HG03095 (cell line): ENCODE data around the gene BMPR1A.
A peak's percentile ranks its signal among the peaks of the same experiment; 100 is the strongest.

Source experiments
- ATAC-seq: cut with Tn5 transposase; IDR thresholded peaks from one replicate; pipeline ENCODE4 v1.9.1; 2021; ENCODE audit warnings: moderate library complexity; ENCODE audit not compliant: unreplicated experiment

The BMPR1A gene

DNA sequence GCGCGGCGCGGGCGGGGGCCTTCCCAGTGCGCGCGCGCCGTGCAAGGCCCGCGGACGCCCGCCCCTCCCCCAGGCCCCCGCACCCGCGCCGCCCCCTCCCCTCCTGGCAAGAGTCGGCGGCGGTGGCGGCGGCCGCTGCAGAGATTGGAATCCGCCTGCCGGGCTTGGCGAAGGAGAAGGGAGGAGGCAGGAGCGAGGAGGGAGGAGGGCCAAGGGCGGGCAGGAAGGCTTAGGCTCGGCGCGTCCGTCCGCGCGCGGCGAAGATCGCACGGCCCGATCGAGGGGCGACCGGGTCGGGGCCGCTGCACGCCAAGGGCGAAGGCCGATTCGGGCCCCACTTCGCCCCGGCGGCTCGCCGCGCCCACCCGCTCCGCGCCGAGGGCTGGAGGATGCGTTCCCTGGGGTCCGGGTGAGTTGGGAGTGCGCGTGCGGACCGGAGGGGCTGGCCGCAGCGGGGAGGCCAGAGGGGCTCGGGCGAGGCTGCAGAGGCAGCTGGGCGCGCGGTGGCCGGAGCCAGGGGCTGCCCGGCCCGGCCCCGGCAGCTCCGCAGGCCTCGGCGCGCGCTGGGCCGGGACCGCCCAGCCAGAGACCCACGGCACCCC, at the start of gene BMPR1A:
Gene BMPR1A (plus strand): TSS at position 109 of the 602 bp plus-strand sequence. CDS start 119,400 bp downstream, outside the sequence.
- ATAC-seq, result peak; percentile 24

GRCh38 chr10:86706977-86707376, 49.4 kb upstream of the BMPR1A start:
- no peak for ATAC-seq

DNA sequence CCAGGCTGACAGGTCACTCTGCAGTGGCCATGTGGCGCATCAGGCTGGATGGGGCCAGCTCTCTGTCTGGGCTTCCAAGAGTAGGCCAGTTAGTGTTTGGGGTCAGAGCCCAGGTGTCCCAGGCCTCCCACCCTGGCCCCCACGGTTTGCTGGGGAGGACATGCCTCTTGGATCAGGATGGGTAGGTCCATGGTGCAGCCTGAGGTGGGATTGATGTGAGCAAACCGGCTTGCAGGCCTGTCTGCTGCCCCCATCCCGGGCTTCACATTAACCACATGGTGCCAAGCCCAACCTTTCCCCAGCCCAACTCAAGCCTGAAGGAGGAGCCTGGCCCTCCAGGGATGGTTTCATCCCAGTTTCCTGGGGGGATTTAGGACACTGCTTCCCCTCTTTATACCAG, 48.9 kb upstream of the BMPR1A start:
- ATAC-seq, result no peak

- no peak for ATAC-seq
Observed at GRCh38 chr10:86708068-86708782, 48.2 kb upstream of the BMPR1A start.

DNA sequence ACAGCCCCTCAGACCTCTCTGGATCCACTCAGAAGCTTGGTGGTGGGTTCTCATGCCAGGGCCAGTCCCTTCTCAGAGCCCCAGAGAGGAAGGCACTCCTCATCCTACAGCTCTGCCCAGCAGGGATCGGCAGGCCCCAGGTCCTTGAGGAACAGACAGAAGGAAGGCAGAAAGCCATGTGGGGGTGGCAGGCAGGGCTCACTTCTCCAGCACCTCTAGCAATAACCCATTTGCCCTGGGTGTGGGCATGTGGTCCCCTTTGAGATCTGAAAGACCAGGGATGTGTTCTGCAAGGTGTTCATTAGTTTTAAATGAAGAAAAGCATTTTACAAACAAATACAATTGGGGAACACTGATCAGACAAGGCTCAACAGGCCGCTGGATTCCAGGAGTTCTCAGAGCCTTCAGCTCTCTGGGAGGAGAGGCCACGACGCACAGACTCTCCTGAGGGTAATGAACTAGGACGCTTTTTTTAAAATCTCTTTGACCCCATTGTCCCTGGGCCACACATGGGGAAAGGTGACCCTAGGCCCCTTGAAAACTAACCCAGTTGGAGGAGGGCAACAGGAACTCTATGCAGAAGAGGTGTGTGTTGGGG, 47.5 kb upstream of the BMPR1A start:
- ATAC-seq, result no peak

DNA sequence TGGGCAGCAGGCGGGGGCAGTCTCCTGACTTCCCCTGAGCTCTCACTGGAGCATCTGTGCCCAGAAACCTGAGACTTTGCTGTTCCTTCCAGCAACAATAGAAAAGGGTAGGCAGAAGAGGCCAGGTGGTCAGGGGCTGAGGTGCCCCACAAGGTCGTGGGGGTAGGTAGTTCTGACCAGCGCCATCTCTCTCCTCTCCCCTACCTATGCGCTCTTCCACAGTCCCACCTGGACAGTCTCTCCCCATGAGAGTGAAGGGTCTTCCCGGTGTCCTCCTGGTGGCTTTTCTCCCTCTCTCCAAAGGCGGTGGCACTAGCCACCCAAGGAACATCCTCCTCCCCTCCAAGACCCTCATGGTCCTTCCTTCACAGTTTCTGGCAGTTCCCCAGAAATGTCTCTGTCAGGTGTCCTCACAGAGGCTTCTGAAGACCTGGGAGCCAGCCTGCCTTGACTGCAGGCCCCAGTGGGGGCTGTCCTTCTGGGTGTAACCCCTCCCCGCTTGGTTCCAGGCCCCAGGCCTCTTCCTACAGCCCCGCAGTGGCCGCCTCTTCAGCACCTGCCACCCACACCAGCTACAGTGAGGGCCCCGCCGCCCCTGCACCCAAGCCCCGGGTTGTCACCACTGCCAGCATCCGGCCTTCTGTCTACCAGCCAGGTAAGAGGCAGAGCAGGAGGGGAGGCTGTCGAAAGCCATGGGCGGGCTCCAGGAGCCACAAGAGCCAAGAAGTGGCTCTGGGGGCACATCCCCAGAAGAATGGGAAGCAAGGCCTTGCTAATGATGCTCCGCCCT, 46.8 kb upstream of the BMPR1A start:
- no peak for ATAC-seq

GRCh38 chr10:86710987-86711512, 45.4 kb upstream of the BMPR1A start:
- ATAC-seq, result peak; percentile 82

GRCh38 chr10:86711513-86712316, 44.7 kb upstream of the BMPR1A start:
- ATAC-seq, result peak; percentile 41

- ATAC-seq, result peak; percentile 30
Observed at GRCh38 chr10:86712317-86712707, 44.1 kb upstream of the BMPR1A start.

DNA sequence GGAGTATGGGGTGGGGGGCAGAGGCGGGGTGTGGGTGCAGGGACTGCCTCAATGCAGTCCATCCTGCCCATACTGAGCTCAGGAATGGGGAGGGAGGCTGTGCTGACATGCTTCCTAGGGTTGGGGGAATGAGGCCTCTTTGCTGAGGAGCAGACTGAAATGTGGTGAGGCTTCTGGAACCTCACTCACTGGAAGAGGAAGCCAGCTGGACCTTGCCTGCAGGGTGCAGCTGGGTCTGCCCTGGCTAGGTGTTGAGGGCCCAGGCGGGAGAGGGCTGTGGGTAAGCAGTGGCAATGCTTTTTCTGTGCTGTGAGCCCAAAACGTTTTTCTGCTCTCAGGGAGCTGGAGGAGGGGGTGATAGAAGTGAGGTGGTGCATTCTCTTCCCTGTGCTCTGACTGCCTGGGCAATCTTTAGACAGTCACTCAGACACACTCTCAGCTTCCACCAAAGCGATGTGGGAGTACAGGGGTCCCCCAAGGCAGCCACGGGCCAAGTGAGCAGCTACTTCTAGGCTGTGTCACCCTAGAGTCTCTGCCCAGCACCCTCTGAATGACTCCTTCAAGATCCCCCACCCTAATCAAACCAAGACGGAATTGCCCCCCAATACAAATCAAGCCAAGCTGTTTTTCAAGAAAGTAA, 41.1 kb upstream of the BMPR1A start:
- ATAC-seq, result no peak

GRCh38 chr10:86715836-86716235, 40.6 kb upstream of the BMPR1A start:
- no peak for ATAC-seq

DNA sequence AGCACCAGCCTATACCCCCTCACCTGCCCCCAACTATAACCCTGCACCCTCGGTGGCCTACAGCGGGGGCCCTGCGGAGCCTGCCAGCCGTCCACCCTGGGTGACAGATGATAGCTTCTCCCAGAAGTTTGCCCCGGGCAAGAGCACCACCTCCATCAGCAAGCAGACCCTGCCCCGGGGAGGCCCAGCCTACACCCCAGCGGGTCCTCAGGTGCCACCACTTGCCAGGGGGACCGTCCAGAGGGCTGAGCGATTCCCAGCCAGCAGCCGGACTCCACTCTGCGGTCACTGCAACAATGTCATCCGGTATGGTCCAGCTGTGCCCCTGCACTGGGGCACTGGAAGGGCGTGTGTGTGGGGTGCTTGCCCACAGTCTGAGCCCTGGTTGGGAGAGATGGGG, 40.0 kb upstream of the BMPR1A start:
- no peak for ATAC-seq

- ATAC-seq, result no peak
Observed at GRCh38 chr10:86718556-86718955, 37.9 kb upstream of the BMPR1A start.

GRCh38 chr10:86721232-86721631, 35.2 kb upstream of the BMPR1A start:
- ATAC-seq, result no peak

DNA sequence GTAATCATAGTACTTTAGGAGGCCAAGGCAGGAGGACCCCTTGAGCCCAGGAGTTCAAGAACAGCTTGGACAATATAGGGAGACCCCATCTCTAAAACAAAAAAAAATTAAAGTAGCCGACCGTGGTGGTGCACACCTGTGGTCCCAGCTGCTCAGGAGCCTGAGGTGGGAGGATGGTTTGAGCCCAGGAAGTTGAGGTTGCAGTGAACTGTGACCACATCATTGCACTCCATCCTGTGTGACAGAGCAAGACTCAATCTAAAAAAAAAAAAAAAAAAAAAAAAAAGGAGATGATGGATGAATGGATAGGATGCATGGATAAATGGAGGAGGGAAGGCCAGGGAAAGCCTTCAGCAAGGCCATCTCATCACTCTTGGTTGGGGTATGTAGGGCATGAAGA, 33.4 kb upstream of the BMPR1A start:
- ATAC-seq, result no peak

GRCh38 chr10:86724445-86724844, 32.0 kb upstream of the BMPR1A start:
- ATAC-seq, result no peak

DNA sequence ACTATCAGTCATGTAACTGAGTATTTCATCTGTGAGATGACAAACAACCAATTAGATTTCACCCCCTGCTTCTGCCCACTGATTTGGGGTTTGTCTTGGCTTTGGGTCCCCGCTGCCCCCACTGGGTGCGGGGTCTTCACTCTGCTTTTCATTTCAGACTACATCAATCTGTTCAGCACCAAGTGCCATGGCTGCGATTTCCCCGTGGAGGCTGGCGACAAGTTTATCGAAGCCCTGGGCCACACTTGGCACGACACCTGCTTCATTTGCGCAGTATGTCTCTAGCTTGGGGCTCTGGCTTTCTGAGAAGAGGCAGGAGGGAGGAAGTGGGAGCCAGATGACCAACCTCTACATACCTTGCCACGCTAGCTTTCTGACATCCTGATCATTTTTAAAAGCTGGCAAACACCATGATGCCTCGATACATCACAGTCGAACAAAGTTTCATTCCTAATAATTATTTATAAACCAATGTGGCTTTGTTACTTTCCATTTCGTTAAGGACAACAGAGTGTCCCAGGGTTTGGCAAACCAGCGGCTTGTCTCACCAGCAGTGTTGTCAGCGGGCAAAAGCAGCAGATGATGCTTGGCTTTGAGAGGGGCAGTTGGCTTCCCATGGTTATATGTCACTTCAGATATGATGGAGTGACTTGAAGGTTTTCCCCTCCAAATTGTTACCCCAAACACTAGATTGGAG, 30.3 kb upstream of the BMPR1A start:
- no peak for ATAC-seq

DNA sequence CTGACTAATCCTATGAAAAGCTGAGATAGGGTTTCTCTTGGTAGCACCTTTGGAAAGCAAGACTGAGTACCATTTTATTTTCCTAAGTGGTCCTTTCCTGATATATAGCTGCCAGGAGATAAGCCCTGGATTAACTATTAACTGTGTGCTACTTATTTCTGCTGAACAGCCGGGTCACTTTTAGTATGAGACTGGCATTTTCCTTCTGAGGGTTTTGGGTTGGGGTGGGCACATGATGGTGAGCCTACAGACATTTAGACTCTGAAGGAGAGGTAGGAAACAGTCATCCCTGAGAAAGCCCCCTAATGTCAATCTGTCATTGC, 29.8 kb upstream of the BMPR1A start:
- ATAC-seq, result no peak

GRCh38 chr10:86727470-86727869, 28.9 kb upstream of the BMPR1A start:
- ATAC-seq, result no peak

- ATAC-seq, result no peak
Observed at GRCh38 chr10:86728056-86728455, 28.4 kb upstream of the BMPR1A start.
